B cell (primary cell): ENCODE measurements around the gene CCL22. TPM values are rescaled to one million over a fixed set of nuclear protein-coding genes. Genes with fewer than 3 reads are reported as not detected.

Experiments
- ATAC-seq: fragments of 200-7000 bp; cut with Tn5 transposase; one replicate; pipeline ENCODE4 v1.10.0; 2021; ENCODE audit warnings: low read depth, mild to moderate bottlenecking, moderate number of reproducible peaks, moderate library complexity
- CTCF ChIA-PET: fragments of 350-600 bp; sonication (Branson Sonifier 250); formaldehyde crosslinking; loops from one replicate; lab custom pipeline; 2021; ENCODE audit warnings: antibody characterized with exemption, inconsistent platforms; lab: Charles Lee
- POLR2A ChIA-PET: fragments of 350-600 bp; sonication (Branson Sonifier 250); formaldehyde crosslinking; loops from one replicate; lab custom pipeline; 2021; ENCODE audit warnings: antibody characterized with exemption; lab: Charles Lee
- DNase-seq: peaks from one replicate; pipeline ENCODE4 v3.0.0; 2013
- H2AFZ ChIP-seq: 2 replicates; pipeline ENCODE4 v1.6.1; 2012; ENCODE audit warnings: mild to moderate bottlenecking, low read depth, low read length; ENCODE audit not compliant: insufficient read depth, poor library complexity, severe bottlenecking
- H3K27ac ChIP-seq, 2 donors: 1 replicate in 1 of 2; 2 replicates in 1 of 2; pipeline ENCODE4 v1.5.1; 2012 to 2013; ENCODE audit warnings: low read length in 2 of 2, mild to moderate bottlenecking in 2 of 2, moderate library complexity in 1 of 2
- H3K27me3 ChIP-seq, 4 experiments: fragments of 200-600 bp in 1 of 4; sonication (generic) in 1 of 4; replicated peaks in 1 of 4; 1 replicate in 2 of 4; 2 replicates in 2 of 4; pipeline versions ENCODE4 v1.6.1 to v1.7.0; 2013 to 2016; ENCODE audit warnings: low read length in 3 of 4, mild to moderate bottlenecking in 2 of 4, mixed read lengths in 1 of 4, moderate library complexity in 1 of 4; ENCODE audit not compliant: insufficient read depth in 4 of 4, control insufficient read depth in 3 of 4; ENCODE audit errors: control extremely low read depth in 1 of 4
- H3K36me3 ChIP-seq, 2 experiments: replicated peaks in 1 of 2; 1 replicate in 1 of 2; 2 replicates in 1 of 2; pipeline versions ENCODE4 v1.6.1 to v1.7.1; 2013; ENCODE audit warnings: low read length in 1 of 2; ENCODE audit not compliant: insufficient read depth in 2 of 2, control insufficient read depth in 1 of 2; ENCODE audit errors: control extremely low read depth in 1 of 2, extremely low read depth in 1 of 2
- H3K4me1 ChIP-seq, 2 donors: fragments of 200-600 bp in 1 of 2; sonication (generic) in 1 of 2; 1 replicate in 1 of 2; 2 replicates in 1 of 2; pipeline versions ENCODE4 v1.5.1 to v1.6.1; 2013 to 2017; ENCODE audit warnings: low read length in 2 of 2; ENCODE audit not compliant: control insufficient read depth in 2 of 2, insufficient read depth in 2 of 2
- H3K4me2 ChIP-seq: replicated peaks from 2 replicates; pipeline ENCODE3; 2012; ENCODE audit warnings: mild to moderate bottlenecking, low read depth, low read length; ENCODE audit not compliant: poor library complexity, severe bottlenecking
- H3K4me3 ChIP-seq, 5 experiments: fragments of 200-600 bp in 1 of 5; sonication (generic) in 1 of 5; 1 replicate in 3 of 5; 2 replicates in 2 of 5; pipeline versions ENCODE4 v1.5.1 to v1.7.0; 2011 to 2016; ENCODE audit warnings: low read length in 4 of 5, mild to moderate bottlenecking in 4 of 5, low read depth in 2 of 5, control low read depth in 1 of 5, moderate library complexity in 1 of 5; ENCODE audit not compliant: insufficient read depth in 1 of 5; ENCODE audit errors: control extremely low read depth in 1 of 5, extremely low read depth in 1 of 5
- H3K79me2 ChIP-seq: fragments of 200-600 bp; sonication (generic); one replicate; pipeline ENCODE4 v1.6.0; 2016; ENCODE audit warnings: low read length; ENCODE audit not compliant: control insufficient read depth, insufficient read depth
- H3K9ac ChIP-seq: fragments of 200-600 bp; sonication (generic); 2 replicates; pipeline ENCODE4 v1.6.1; 2017; ENCODE audit warnings: mild to moderate bottlenecking, low read length, moderate library complexity
- H3K9me3 ChIP-seq, 3 donors: one replicate each; pipeline versions ENCODE4 v1.6.1 to v1.7.1; 2013; ENCODE audit warnings: low read length in 2 of 3; ENCODE audit not compliant: control insufficient read depth in 2 of 3, insufficient read depth in 1 of 3; ENCODE audit errors: control extremely low read depth in 1 of 3
- H4K20me1 ChIP-seq: 2 replicates; pipeline ENCODE4 v1.6.0; 2012; ENCODE audit warnings: mild to moderate bottlenecking, low read length; ENCODE audit not compliant: insufficient read depth, control insufficient read depth, poor library complexity, severe bottlenecking
- H3K27ac Mint-ChIP-seq: one replicate; pipeline ENCODE4 v1.8.0; 2021; ENCODE audit warnings: mixed read lengths
- H3K27me3 Mint-ChIP-seq: one replicate; pipeline ENCODE4 v1.8.0; 2021; ENCODE audit warnings: mixed read lengths
- H3K4me1 Mint-ChIP-seq: one replicate; pipeline ENCODE4 v1.8.0; 2021; ENCODE audit warnings: mixed read lengths
- H3K4me3 Mint-ChIP-seq: one replicate; pipeline ENCODE4 v1.8.0; 2021; ENCODE audit warnings: mixed read lengths
- H3K9me3 Mint-ChIP-seq: one replicate; pipeline ENCODE4 v1.8.0; 2022; ENCODE audit warnings: mixed read lengths; ENCODE audit not compliant: insufficient read depth
- CTCF ChIP-seq: fragments of 200-600 bp; IDR thresholded peaks from one replicate; pipeline ENCODE4 v1.8.0; 2022; ENCODE audit warnings: antibody characterized with exemption, mild to moderate bottlenecking
- EZH2 ChIP-seq: IDR thresholded peaks from 2 replicates; pipeline ENCODE4 v1.6.1; 2012; ENCODE audit warnings: borderline replicate concordance, low read depth, mild to moderate bottlenecking, moderate library complexity, low read length; ENCODE audit not compliant: insufficient read depth, poor library complexity, severe bottlenecking
- WGBS: methylation state at CpG from one replicate; pipeline ENCODE4 v1.1.5; 2013; ENCODE audit warnings: missing lambda C conversion rate; ENCODE audit not compliant: insufficient coverage; 5-methylcytosine and 5-hydroxymethylcytosine counted together
- intact Hi-C: fragments of 100-400 bp; cut with micrococcal nuclease; formaldehyde crosslinking; loops from one replicate; pipeline ENCODE4 v1.10.0; 2022
- polyA plus RNA-seq: library from polyadenylated mRNA; depleted of rRNA; stranded (reverse); fragments of >200 nt; gene quantifications from 2 replicates; pipeline ENCODE4 v1.2.3, GENCODE V29; 2012
- total RNA-seq, 2 donors: library from RNA; stranded (reverse); fragments of 120-200 nt in 1 of 2; gene quantifications; 1 replicate in 1 of 2; 2 replicates in 1 of 2; pipeline versions ENCODE4 v1.2.3 to v1.2.4, GENCODE V29; 2013 to 2022

The CCL22 gene
- total and polyA plus RNA-seq, 2 donors (not counting 1 experiment from before 2014, with no cell fraction given) = 0.04 to 91.5 TPM

DNA sequence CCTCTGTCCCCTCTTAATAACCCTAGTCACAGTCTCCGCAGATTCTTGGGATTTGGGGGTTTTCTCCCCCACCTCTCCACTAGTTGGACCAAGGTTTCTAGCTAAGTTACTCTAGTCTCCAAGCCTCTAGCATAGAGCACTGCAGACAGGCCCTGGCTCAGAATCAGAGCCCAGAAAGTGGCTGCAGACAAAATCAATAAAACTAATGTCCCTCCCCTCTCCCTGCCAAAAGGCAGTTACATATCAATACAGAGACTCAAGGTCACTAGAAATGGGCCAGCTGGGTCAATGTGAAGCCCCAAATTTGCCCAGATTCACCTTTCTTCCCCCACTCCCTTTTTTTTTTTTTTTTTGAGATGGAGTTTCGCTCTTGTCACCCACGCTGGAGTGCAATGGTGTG lies 5.6 kb downstream of the CCL22 start:
- Histone ChIP-seq H3K9me3 (peaks cover 0 to 5% (median 0%) of the 10 kb centered on the region in 3 donors), H3K4me2 (no peak overlapping the region), H2AFZ (no peak overlapping the region), H3K36me3 (no peaks in the 10 kb centered on the region), H3K9ac (no peak overlapping the region), H3K79me2 (no peaks in the 10 kb centered on the region), H3K27ac (no peak overlapping the region), H3K4me1 (no peaks in the 10 kb centered on the region), H3K4me3 (no peak overlapping the region), H3K27me3 (peaks cover 0 to 7% (median 0%) of the 10 kb centered on the region in 4 experiments), H4K20me1 (no peaks in the 10 kb centered on the region)
- ChIA-PET CTCF (interaction anchor here (1.4 kb wide), 1 partner anchor 53 kb away, joined by 6 read pairs; no protein-coding TSS in a partner anchor), POLR2A (interaction anchor here (0.7 to 0.8 kb wide), 3 partner anchors 10 to 60 kb away, joined by 3 to 6 read pairs (median 3); no protein-coding TSS in a partner anchor)
- no peak for TF ChIP-seq EZH2
- TF ChIP-seq CTCF = no peak
- DNase-seq = no peak
- no peak overlapping the region for H3K4me3 Mint-ChIP-seq
- intact Hi-C loops = no loop called here
- peaks cover 5% of the 10 kb centered on the region for H3K27me3 Mint-ChIP-seq
- no CpG with 5 or more reads among the region's 3 CpGs for WGBS
- no peaks in the 10 kb centered on the region for H3K9me3 Mint-ChIP-seq
- H3K27ac Mint-ChIP-seq = no peak overlapping the region
- no peak for ATAC-seq
- peaks cover 3% of the 10 kb centered on the region for H3K4me1 Mint-ChIP-seq

- no peak for ATAC-seq
- Mint-ChIP-seq H3K4me3 (no peak overlapping the region), H3K4me1 (no peaks in the 10 kb centered on the region), H3K27ac (no peak overlapping the region), H3K27me3 (peaks cover 8% of the 10 kb centered on the region), H3K9me3 (no peaks in the 10 kb centered on the region)
- Histone ChIP-seq H3K36me3 (no peaks in the 10 kb centered on the region), H3K4me2 (no peak overlapping the region), H3K4me3 (no peak overlapping the region), H3K9me3 (peaks cover 0 to 5% (median 0%) of the 10 kb centered on the region in 3 donors), H3K27ac (no peak overlapping the region), H3K79me2 (no peaks in the 10 kb centered on the region), H4K20me1 (no peaks in the 10 kb centered on the region), H2AFZ (no peak overlapping the region), H3K9ac (no peak overlapping the region), H3K27me3 (peaks cover 0 to 9% (median 1%) of the 10 kb centered on the region in 4 experiments), H3K4me1 (no peaks in the 10 kb centered on the region)
- no peak for DNase-seq
- ChIA-PET CTCF (no interaction called here), POLR2A (no interaction called here)
- intact Hi-C loops = no loop called here
- TF ChIP-seq EZH2 (no peak), CTCF (no peak)
- 33% methylated on average over 6 of the region's 6 CpGs for WGBS
Observed at GRCh38 chr16:57366544-57367040, 8.0 kb downstream of the CCL22 start.
